Panc1 (cell line): Measurements from ENCODE around the gene HNRNPU. TPM values are rescaled to one million over a fixed set of nuclear protein-coding genes. Genes with fewer than 3 reads are reported as not detected.

Experiments used
- ATAC-seq: fragments of 200-7000 bp; cut with Tn5 transposase; 2 replicates; pipeline ENCODE4 v1.9.1; 2020; ENCODE audit warnings: mild to moderate bottlenecking, moderate library complexity
- BruUV-seq: library from RNA; stranded (reverse); fragments of 400-500 nt; replicated peaks from 2 replicates; lab custom pipeline; 2021; lab: Mats Ljungman, UMichigan
- CTCF ChIA-PET: fragments of 300-600 bp; sonication (Branson Sonifier 250); formaldehyde crosslinking; loops from one replicate; lab custom pipeline; 2022; ENCODE audit warnings: antibody characterized with exemption; lab: Charles Lee
- POLR2A ChIA-PET: fragments of 300-600 bp; sonication (Branson Sonifier 250); formaldehyde crosslinking; loops from one replicate; lab custom pipeline; 2022; ENCODE audit warnings: antibody characterized with exemption; lab: Charles Lee
- DNase-seq: peaks from one replicate; pipeline ENCODE4 v3.0.0-alpha.2; 2010; ENCODE audit warnings: low read depth, low spot score
- H3K27ac ChIP-seq: 2 replicates; pipeline ENCODE4 v1.5.1; 2011; ENCODE audit warnings: mild to moderate bottlenecking, low read length, inconsistent platforms
- H3K27me3 ChIP-seq: fragments of 200-500 bp; sonication (Bioruptor generic); 2 replicates; pipeline ENCODE4 v1.6.0; 2014; ENCODE audit warnings: low read length, inconsistent platforms; ENCODE audit not compliant: control insufficient read depth, insufficient read depth
- H3K36me3 ChIP-seq: fragments of 200-500 bp; sonication (Bioruptor generic); 2 replicates; pipeline ENCODE4 v1.5.1; 2014; ENCODE audit warnings: inconsistent platforms, mild to moderate bottlenecking, low read length, moderate library complexity; ENCODE audit not compliant: control insufficient read depth, insufficient read depth
- H3K4me1 ChIP-seq: 2 replicates; pipeline ENCODE4 v1.5.1; 2011; ENCODE audit warnings: inconsistent platforms, mild to moderate bottlenecking, low read length, moderate library complexity; ENCODE audit not compliant: control insufficient read depth, insufficient read depth
- H3K4me3 ChIP-seq, 2 experiments: 2 replicates each; pipeline ENCODE4 v1.5.1; 2011 to 2012; ENCODE audit warnings: low read depth in 2 of 2, low read length in 2 of 2, mild to moderate bottlenecking in 2 of 2, inconsistent platforms in 1 of 2, moderate library complexity in 1 of 2
- H3K9me3 ChIP-seq: fragments of 200-500 bp; sonication (Bioruptor generic); 2 replicates; pipeline ENCODE4 v1.5.1; 2014; ENCODE audit warnings: low read depth, mild to moderate bottlenecking, inconsistent platforms, low read length, moderate library complexity; ENCODE audit not compliant: control insufficient read depth, insufficient read depth
- CTCF ChIP-seq: fragments of 450-650 bp; IDR thresholded peaks from 2 replicates; pipeline ENCODE4 v1.5.1; 2017; ENCODE audit warnings: mild to moderate bottlenecking
- POLR2AphosphoS5 ChIP-seq: IDR thresholded peaks from 2 replicates; pipeline ENCODE4 v1.6.1; 2012; ENCODE audit warnings: mild to moderate bottlenecking, low read depth, low read length, moderate library complexity
- REST ChIP-seq, 2 experiments: IDR thresholded peaks; 2 replicates each; pipeline ENCODE4 v1.6.1; 2011 to 2012; ENCODE audit warnings: low read depth in 2 of 2, control low read depth in 1 of 2, low read length in 1 of 2, mild to moderate bottlenecking in 1 of 2, moderate library complexity in 1 of 2; ENCODE audit not compliant: insufficient read depth in 1 of 2
- SIN3A ChIP-seq: IDR thresholded peaks from 2 replicates; pipeline ENCODE4 v1.6.1; 2012; ENCODE audit warnings: low read depth, mild to moderate bottlenecking, low read length, moderate library complexity, borderline replicate concordance; ENCODE audit not compliant: insufficient read depth
- TCF7L2 ChIP-seq: IDR thresholded peaks from 2 replicates; pipeline ENCODE4 v1.6.1; 2011; ENCODE audit warnings: mild to moderate bottlenecking, low read depth, low read length, inconsistent platforms
- in situ Hi-C: cut with HindIII; loops from 2 replicates; pipeline ENCODE4 v1.10.0; 2016; ENCODE audit warnings: low sequenced_read_pairs, low pct_unique_long_range_greater_than_20kb
- intact Hi-C: fragments of 100-400 bp; cut with micrococcal nuclease; formaldehyde crosslinking; loops from one replicate; pipeline ENCODE4 v1.10.0; 2022; ENCODE audit not compliant: unreplicated experiment
- total RNA-seq: library from RNA; stranded (reverse); gene quantifications from one replicate; pipeline ENCODE4 v1.2.1, GENCODE V29; 2021; ENCODE audit not compliant: unreplicated experiment

Gene HNRNPU
- total RNA-seq, 1 experiment from 2014 or later: 361 TPM

- Histone ChIP-seq H3K4me1 (no peaks in the 10 kb centered on the region), H3K27me3 (no peaks in the 10 kb centered on the region), H3K4me3 (no peak overlapping the region), H3K9me3 (no peaks in the 10 kb centered on the region), H3K36me3 (no peaks in the 10 kb centered on the region), H3K27ac (no peak overlapping the region)
- no peak for TF ChIP-seq REST (IDR thresholded peaks at IDR 0.05; ENCODE audit: insufficient read depth in 1 of 2, low read depth in 2 of 2, low read length in 1 of 2)
- no peak for TF ChIP-seq POLR2AphosphoS5
- TF ChIP-seq CTCF: no peak
- no peak for TF ChIP-seq SIN3A
- no peak for TF ChIP-seq TCF7L2
- DNase-seq (no peak), ATAC-seq (peak; percentile 64)
- in situ Hi-C loops (no loop called here), intact Hi-C loops (loop anchor here (5.0 kb wide), 1 partner anchor 690 kb away; no protein-coding TSS in a partner anchor)
- POLR2A ChIA-PET: interaction anchor here (0.6 kb wide), 1 partner anchor 95 kb away, joined by 16 read pairs; no protein-coding TSS in a partner anchor
- BruUV-seq: no TSS peak
- CTCF ChIA-PET: interaction anchor here (0.7 kb wide), 1 partner anchor 202 kb away, joined by 4 read pairs; no protein-coding TSS in a partner anchor
Measured at GRCh38 chr1:244802041-244802440, 62.3 kb downstream of the HNRNPU start.

GRCh38 chr1:244801246-244801645 is 63.1 kb downstream of the HNRNPU start:
- BruUV-seq: no TSS peak
- Histone ChIP-seq H3K27ac (no peak overlapping the region), H3K4me3 (no peak overlapping the region), H3K9me3 (no peaks in the 10 kb centered on the region), H3K4me1 (no peaks in the 10 kb centered on the region), H3K36me3 (no peaks in the 10 kb centered on the region), H3K27me3 (no peaks in the 10 kb centered on the region)
- CTCF ChIA-PET: interaction anchor here (0.7 to 0.9 kb wide), 4 partner anchors 10 to 298 kb away, joined by 3 to 6 read pairs (median 4); no protein-coding TSS in a partner anchor
- in situ Hi-C loops: no loop called here
- POLR2A ChIA-PET: no interaction called here
- TF ChIP-seq CTCF (peak; percentile 82), REST (IDR thresholded peaks at IDR 0.05; ENCODE audit: insufficient read depth in 1 of 2, low read depth in 2 of 2, low read length in 1 of 2) (no peak), TCF7L2 (0 out of 2 replicates have a peak, but pooled peaks have one; percentile 29), POLR2AphosphoS5 (no peak), SIN3A (no peak)
- peak; percentile 17 for DNase-seq
- 0 out of 2 replicates have a peak, but pooled peaks have one; percentile 44 for ATAC-seq
- intact Hi-C loops: loop anchor here (5.0 kb wide), 1 partner anchor 691 kb away; no protein-coding TSS in a partner anchor
